ENCODE results near the gene MSRB1. TPM values are rescaled to one million over a fixed set of nuclear protein-coding genes. Genes with fewer than 3 reads are reported as not detected.

MSRB1 gene
- total and polyA plus RNA-seq, 9 of the 15 experiments (the other 6 are each of a cell fraction or from before 2014, with no cell fraction given), result 5.4 to 33.7 (median 25.7) TPM

GRCh38 chr16:1960665-1961630 is 17.9 kb upstream of the MSRB1 start (continued):
- TF ChIP-seq CREB3L1 (IDR thresholded peaks at IDR 0.05; ENCODE audit: borderline replicate concordance, low read depth) (no peak), PRPF4 (IDR thresholded peaks at IDR 0.05; ENCODE audit: insufficient read depth, low read depth, low read length, poor library complexity, severe bottlenecking) (no peak), TBL1XR1 (IDR thresholded peaks at IDR 0.05; ENCODE audit: low read length in 2 of 2) (peak in 1 of 2 experiments; percentile 18; a peak in 2 of 4 replicates), ZNF609 (CRISPR knock-in tag; IDR thresholded peaks at IDR 0.05; ENCODE audit: borderline replicate concordance) (no peak), THRA (IDR thresholded peaks at IDR 0.05) (no peak), CBX3 (IDR thresholded peaks at IDR 0.05; ENCODE audit: borderline replicate concordance in 1 of 2, low read length in 2 of 2) (peak in 1 of 2 experiments; percentile 0; a peak in 1 of 3 replicates), MECOM (CRISPR knock-in tag; IDR thresholded peaks at IDR 0.05) (no peak), SOX6 (IDR thresholded peaks at IDR 0.05) (0 out of 2 replicates have a peak, but pooled peaks have one; percentile 26), ZNF431 (CRISPR knock-in tag; IDR thresholded peaks at IDR 0.05) (no peak), EZH2 (IDR thresholded peaks at IDR 0.05; ENCODE audit: borderline replicate concordance, low read depth, low read length) (no peak), ZNF551 (CRISPR knock-in tag; IDR thresholded peaks at IDR 0.05) (peak; percentile 83; the same call in 1 of the 2 replicates), PML (IDR thresholded peaks at IDR 0.05; ENCODE audit: low read length) (peak; percentile 76), RAD51 (IDR thresholded peaks at IDR 0.05; ENCODE audit: borderline replicate concordance, low read depth) (no peak; the same call in 1 of the 2 replicates), ZNF134 (CRISPR knock-in tag; conservative IDR thresholded peaks at IDR 0.05) (no peak), PHF8 (IDR thresholded peaks at IDR 0.05; ENCODE audit: borderline replicate concordance, low read length) (no peak), CHD2 (IDR thresholded peaks at IDR 0.05; ENCODE audit: low read depth, low read length) (peak; percentile 19), XRCC5 (IDR thresholded peaks at IDR 0.05; ENCODE audit: low read depth, low read length) (peak; percentile 60; the same call in 1 of the 2 replicates), HDAC8 (tag; IDR thresholded peaks at IDR 0.05) (no peak), HNRNPL (IDR thresholded peaks at IDR 0.05; ENCODE audit: low read depth, low read length) (peak; percentile 83)
